Measurements from ENCODE around the gene SLC25A44.

Gene SLC25A44

DNA sequence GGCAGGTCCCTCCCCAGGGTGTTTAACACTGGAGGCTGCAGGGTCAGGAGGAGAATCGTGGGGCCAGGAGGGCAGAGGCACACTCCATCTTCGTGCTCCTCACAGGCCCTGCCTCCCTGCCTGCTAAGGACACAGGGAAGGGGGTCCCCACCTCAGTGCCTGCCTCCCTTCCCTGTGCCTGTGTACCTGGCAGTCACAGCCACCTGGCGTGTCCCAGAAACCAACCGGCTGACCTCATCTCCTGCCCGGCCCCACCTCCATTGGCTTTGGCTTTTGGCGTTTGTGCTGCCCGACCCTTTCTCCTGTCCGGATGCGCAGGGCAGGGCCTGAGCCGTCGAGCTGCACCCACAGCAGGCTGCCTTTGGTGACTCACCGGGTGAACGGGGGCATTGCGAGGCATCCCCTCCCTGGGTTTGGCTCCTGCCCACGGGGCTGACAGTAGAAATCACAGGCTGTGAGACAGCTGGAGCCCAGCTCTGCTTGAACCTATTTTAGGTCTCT lies 47.5 kb downstream of the SLC25A44 start:
- H3F3A ChIP-seq (ENCODE audit: control insufficient read depth, insufficient read depth): peaks cover 3% of the 10 kb centered on the region
- H3K27ac ChIP-seq (ENCODE audit: low read depth, low read length): no peak overlapping the region
- no peaks in the 10 kb centered on the region for H3K79me2 ChIP-seq (ENCODE audit: control insufficient read depth, low read length)
- H3K4me2 ChIP-seq (ENCODE audit: low read length): no peak overlapping the region
- H3K4me1 ChIP-seq (ENCODE audit: control insufficient read depth, low read length): peaks cover 27% of the 10 kb centered on the region
- H4K20me1 ChIP-seq (ENCODE audit: control insufficient read depth, insufficient read depth, low read depth, low read length): no peaks in the 10 kb centered on the region
- no peaks in the 10 kb centered on the region for H3K9me2 ChIP-seq (replicated peaks; ENCODE audit: control insufficient read depth, low read length)
- H3K4me3 ChIP-seq (ENCODE audit: low read length): no peak overlapping the region
- H3K9me3 ChIP-seq (ENCODE audit: control insufficient read depth, insufficient read depth, low read length): no peaks in the 10 kb centered on the region
- H3K36me3 ChIP-seq (ENCODE audit: control insufficient read depth, low read length): peaks cover 32% of the 10 kb centered on the region
- no peak for TF ChIP-seq EZH2phosphoT487 (IDR thresholded peaks at IDR 0.05; ENCODE audit: borderline replicate concordance, low read length)
- TF ChIP-seq, protein P1, sequence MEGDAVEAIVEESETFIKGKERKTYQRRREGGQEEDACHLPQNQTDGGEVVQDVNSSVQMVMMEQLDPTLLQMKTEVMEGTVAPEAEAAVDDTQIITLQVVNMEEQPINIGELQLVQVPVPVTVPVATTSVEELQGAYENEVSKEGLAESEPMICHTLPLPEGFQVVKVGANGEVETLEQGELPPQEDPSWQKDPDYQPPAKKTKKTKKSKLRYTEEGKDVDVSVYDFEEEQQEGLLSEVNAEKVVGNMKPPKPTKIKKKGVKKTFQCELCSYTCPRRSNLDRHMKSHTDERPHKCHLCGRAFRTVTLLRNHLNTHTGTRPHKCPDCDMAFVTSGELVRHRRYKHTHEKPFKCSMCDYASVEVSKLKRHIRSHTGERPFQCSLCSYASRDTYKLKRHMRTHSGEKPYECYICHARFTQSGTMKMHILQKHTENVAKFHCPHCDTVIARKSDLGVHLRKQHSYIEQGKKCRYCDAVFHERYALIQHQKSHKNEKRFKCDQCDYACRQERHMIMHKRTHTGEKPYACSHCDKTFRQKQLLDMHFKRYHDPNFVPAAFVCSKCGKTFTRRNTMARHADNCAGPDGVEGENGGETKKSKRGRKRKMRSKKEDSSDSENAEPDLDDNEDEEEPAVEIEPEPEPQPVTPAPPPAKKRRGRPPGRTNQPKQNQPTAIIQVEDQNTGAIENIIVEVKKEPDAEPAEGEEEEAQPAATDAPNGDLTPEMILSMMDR (IDR thresholded peaks at IDR 0.05; ENCODE audit: low read depth, low read length, poor library complexity, severe bottlenecking): no peak
- peaks cover 11% of the 10 kb centered on the region for H3K27me3 ChIP-seq (ENCODE audit: control insufficient read depth, low read length)

DNA sequence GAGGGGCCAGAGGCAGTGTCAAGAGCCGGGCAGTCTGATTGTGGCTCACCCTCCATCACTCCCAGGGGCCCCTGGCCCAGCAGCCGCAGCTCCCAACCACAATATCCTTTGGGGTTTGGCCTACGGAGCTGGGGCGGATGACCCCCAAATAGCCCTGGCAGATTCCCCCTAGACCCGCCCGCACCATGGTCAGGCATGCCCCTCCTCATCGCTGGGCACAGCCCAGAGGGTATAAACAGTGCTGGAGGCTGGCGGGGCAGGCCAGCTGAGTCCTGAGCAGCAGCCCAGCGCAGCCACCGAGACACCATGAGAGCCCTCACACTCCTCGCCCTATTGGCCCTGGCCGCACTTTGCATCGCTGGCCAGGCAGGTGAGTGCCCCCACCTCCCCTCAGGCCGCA lies 48.0 kb downstream of the SLC25A44 start, which contains the start of gene BGLAP:
TSS of gene BGLAP (plus strand) at position 259 of the 400 bp plus-strand sequence. CDS start at position 307, 48 bp downstream.
- Histone ChIP-seq H3K4me2 (ENCODE audit: low read length) (no peak within 1 kb of the TSS), H3K36me3 (ENCODE audit: control insufficient read depth, low read length) (peaks cover 26% of the 10 kb centered on the region), H3K79me2 (ENCODE audit: control insufficient read depth, low read length) (no peaks in the 10 kb centered on the region), H3K4me1 (ENCODE audit: control insufficient read depth, low read length) (peaks cover 27% of the 10 kb centered on the region), H3K27ac (ENCODE audit: low read depth, low read length) (no peak within 1 kb of the TSS), H3K27me3 (ENCODE audit: control insufficient read depth, low read length) (peaks cover 11% of the 10 kb centered on the region), H3K9me3 (ENCODE audit: control insufficient read depth, insufficient read depth, low read length) (no peaks in the 10 kb centered on the region), H3F3A (ENCODE audit: control insufficient read depth, insufficient read depth) (peaks cover 6% of the 10 kb centered on the region), H3K4me3 (ENCODE audit: low read length) (no peak within 1 kb of the TSS), H3K9me2 (replicated peaks; ENCODE audit: control insufficient read depth, low read length) (no peaks in the 10 kb centered on the region), H4K20me1 (ENCODE audit: control insufficient read depth, insufficient read depth, low read depth, low read length) (no peaks in the 10 kb centered on the region)
- TF ChIP-seq, protein P1 (IDR thresholded peaks at IDR 0.05; ENCODE audit: low read depth, low read length, poor library complexity, severe bottlenecking): no peak
- no peak for TF ChIP-seq EZH2phosphoT487 (IDR thresholded peaks at IDR 0.05; ENCODE audit: borderline replicate concordance, low read length)

DNA sequence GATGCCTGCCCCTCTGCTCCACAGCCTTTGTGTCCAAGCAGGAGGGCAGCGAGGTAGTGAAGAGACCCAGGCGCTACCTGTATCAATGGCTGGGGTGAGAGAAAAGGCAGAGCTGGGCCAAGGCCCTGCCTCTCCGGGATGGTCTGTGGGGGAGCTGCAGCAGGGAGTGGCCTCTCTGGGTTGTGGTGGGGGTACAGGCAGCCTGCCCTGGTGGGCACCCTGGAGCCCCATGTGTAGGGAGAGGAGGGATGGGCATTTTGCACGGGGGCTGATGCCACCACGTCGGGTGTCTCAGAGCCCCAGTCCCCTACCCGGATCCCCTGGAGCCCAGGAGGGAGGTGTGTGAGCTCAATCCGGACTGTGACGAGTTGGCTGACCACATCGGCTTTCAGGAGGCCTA lies 48.8 kb downstream of the SLC25A44 start:
- Histone ChIP-seq H3K9me3 (ENCODE audit: control insufficient read depth, insufficient read depth, low read length) (no peaks in the 10 kb centered on the region), H3K27ac (ENCODE audit: low read depth, low read length) (no peak overlapping the region), H3K36me3 (ENCODE audit: control insufficient read depth, low read length) (peaks cover 22% of the 10 kb centered on the region), H4K20me1 (ENCODE audit: control insufficient read depth, insufficient read depth, low read depth, low read length) (no peaks in the 10 kb centered on the region), H3K4me2 (ENCODE audit: low read length) (no peak overlapping the region), H3F3A (ENCODE audit: control insufficient read depth, insufficient read depth) (peaks cover 6% of the 10 kb centered on the region), H3K4me1 (ENCODE audit: control insufficient read depth, low read length) (peaks cover 27% of the 10 kb centered on the region), H3K27me3 (ENCODE audit: control insufficient read depth, low read length) (peaks cover 11% of the 10 kb centered on the region), H3K9me2 (replicated peaks; ENCODE audit: control insufficient read depth, low read length) (no peaks in the 10 kb centered on the region), H3K4me3 (ENCODE audit: low read length) (no peak overlapping the region), H3K79me2 (ENCODE audit: control insufficient read depth, low read length) (no peaks in the 10 kb centered on the region)
- TF ChIP-seq EZH2phosphoT487 (IDR thresholded peaks at IDR 0.05; ENCODE audit: borderline replicate concordance, low read length): no peak
- TF ChIP-seq, protein P1 (IDR thresholded peaks at IDR 0.05; ENCODE audit: low read depth, low read length, poor library complexity, severe bottlenecking): no peak

Data from DOHH2 (cell line).